H9 (cell line): ENCODE measurements around the gene LBX2. TPM values are rescaled to one million over a fixed set of nuclear protein-coding genes. Genes with fewer than 3 reads are reported as not detected.
"Not testable (repeated sequence)": the region's sequence is repeated elsewhere in the genome, so short reads cannot be mapped to it uniquely, and the experiment has no call there.

Experiments
- DNase-seq: peaks from one replicate; pipeline ENCODE4 v3.0.0-alpha.2; 2017
- H2AFZ ChIP-seq: one replicate; pipeline ENCODE4 v1.6.1; 2013; ENCODE audit warnings: mild to moderate bottlenecking, low read length, control low read depth, moderate library complexity
- H2AK5ac ChIP-seq: 2 replicates; pipeline ENCODE4 v1.6.1; 2013; ENCODE audit warnings: low read length, control low read depth, mixed read lengths; ENCODE audit not compliant: insufficient read length
- H2BK120ac ChIP-seq: one replicate; pipeline ENCODE4 v1.6.1; 2013; ENCODE audit warnings: low read depth, mild to moderate bottlenecking, low read length, control low read depth, inconsistent platforms; ENCODE audit not compliant: poor library complexity, severe bottlenecking
- H2BK12ac ChIP-seq: 2 replicates; pipeline ENCODE4 v1.6.1; 2013; ENCODE audit warnings: low read length, control low read depth, mixed read lengths, low read depth; ENCODE audit not compliant: insufficient read length
- H2BK15ac ChIP-seq: 2 replicates; pipeline ENCODE4 v1.6.1; 2013; ENCODE audit warnings: low read depth, low read length, control low read depth
- H2BK20ac ChIP-seq: one replicate; pipeline ENCODE4 v1.6.1; 2013; ENCODE audit warnings: low read depth, mild to moderate bottlenecking, low read length, control low read depth, inconsistent platforms; ENCODE audit not compliant: poor library complexity, severe bottlenecking
- H2BK5ac ChIP-seq: 2 replicates; pipeline ENCODE4 v1.6.1; 2013; ENCODE audit warnings: low read length, control low read depth, mixed read lengths; ENCODE audit not compliant: insufficient read length
- H3K14ac ChIP-seq: 2 replicates; pipeline ENCODE4 v1.6.1; 2013; ENCODE audit warnings: low read length, control low read depth; ENCODE audit not compliant: insufficient read depth
- H3K18ac ChIP-seq: 2 replicates; pipeline ENCODE4 v1.6.1; 2013; ENCODE audit warnings: low read depth, mild to moderate bottlenecking, mixed read lengths, low read length, control low read depth; ENCODE audit not compliant: insufficient read length
- H3K23ac ChIP-seq: 2 replicates; pipeline ENCODE4 v1.6.1; 2013; ENCODE audit warnings: low read length, control low read depth, mixed read lengths, low read depth; ENCODE audit not compliant: insufficient read length
- H3K23me2 ChIP-seq: 2 replicates; pipeline ENCODE4 v1.6.1; 2013; ENCODE audit warnings: low read depth, mild to moderate bottlenecking, mixed read lengths, low read length, control low read depth; ENCODE audit not compliant: insufficient read length, poor library complexity, severe bottlenecking
- H3K27ac ChIP-seq: 2 replicates; pipeline ENCODE4 v1.5.1; 2013; ENCODE audit warnings: low read length, control low read depth, mixed read lengths, low read depth; ENCODE audit not compliant: insufficient read length
- H3K27me3 ChIP-seq: 2 replicates; pipeline ENCODE4 v1.6.1; 2013; ENCODE audit warnings: low read length, control low read depth, inconsistent platforms; ENCODE audit not compliant: insufficient read depth
- H3K4ac ChIP-seq: 2 replicates; pipeline ENCODE4 v1.6.1; 2013; ENCODE audit warnings: low read depth, mild to moderate bottlenecking, control low read depth, inconsistent platforms, low read length, moderate library complexity
- H3K4me1 ChIP-seq: 2 replicates; pipeline ENCODE4 v1.6.1; 2013; ENCODE audit warnings: low read length, control low read depth, inconsistent platforms; ENCODE audit not compliant: insufficient read depth
- H3K4me2 ChIP-seq: 2 replicates; pipeline ENCODE4 v1.6.1; 2013; ENCODE audit warnings: low read length, control low read depth, mixed read lengths; ENCODE audit not compliant: insufficient read length, insufficient read depth
- H3K56ac ChIP-seq: 2 replicates; pipeline ENCODE4 v1.6.1; 2013; ENCODE audit warnings: low read depth, mild to moderate bottlenecking, mixed read lengths, low read length, control low read depth; ENCODE audit not compliant: insufficient read length
- H3K79me1 ChIP-seq: 2 replicates; pipeline ENCODE4 v1.6.1; 2013; ENCODE audit warnings: low read depth, mild to moderate bottlenecking, moderate library complexity, low read length, control low read depth, inconsistent platforms; ENCODE audit not compliant: insufficient read depth, poor library complexity, severe bottlenecking
- H3K79me2 ChIP-seq: 2 replicates; pipeline ENCODE4 v1.6.1; 2013; ENCODE audit warnings: low read length, control low read depth, inconsistent platforms; ENCODE audit not compliant: insufficient read depth
- H3K9ac ChIP-seq: 2 replicates; pipeline ENCODE4 v1.6.1; 2013; ENCODE audit warnings: low read length, control low read depth, mixed read lengths; ENCODE audit not compliant: insufficient read length; ENCODE audit errors: extremely low read depth
- H3K9me3 ChIP-seq: one replicate; pipeline ENCODE4 v1.6.1; 2013; ENCODE audit warnings: low read depth, low read length, inconsistent platforms; ENCODE audit not compliant: control insufficient read depth
- H3T11ph ChIP-seq: one replicate; pipeline ENCODE4 v1.6.1; 2013; ENCODE audit warnings: mild to moderate bottlenecking, low read length, control low read depth, inconsistent platforms
- H4K20me1 ChIP-seq: one replicate; pipeline ENCODE4 v1.6.1; 2013; ENCODE audit not compliant: control insufficient read depth, insufficient read length, insufficient read depth
- H4K5ac ChIP-seq: 2 replicates; pipeline ENCODE4 v1.6.1; 2013; ENCODE audit warnings: low read depth, mild to moderate bottlenecking, mixed read lengths, low read length, control low read depth; ENCODE audit not compliant: insufficient read length
- H4K8ac ChIP-seq: replicated peaks from 2 replicates; pipeline ENCODE4 v1.6.1; 2013; ENCODE audit warnings: low read length, control low read depth, mixed read lengths, low read depth; ENCODE audit not compliant: insufficient read length
- H4K91ac ChIP-seq: 2 replicates; pipeline ENCODE4 v1.6.1; 2013; ENCODE audit warnings: low read depth, mild to moderate bottlenecking, moderate library complexity, mixed read lengths, low read length, control low read depth; ENCODE audit not compliant: insufficient read length
- H3K27ac Mint-ChIP-seq, 3 experiments: 2 replicates in 2 of 3; 3 replicates in 1 of 3; pipeline ENCODE4 v1.8.0; 2020 to 2021; ENCODE audit warnings: mixed read lengths in 3 of 3, mild to moderate bottlenecking in 1 of 3, moderate library complexity in 1 of 3
- H3K27me3 Mint-ChIP-seq: 2 replicates; pipeline ENCODE4 v1.8.0; 2021; ENCODE audit warnings: low read depth, mild to moderate bottlenecking, moderate library complexity, mixed read lengths
- H3K36me3 Mint-ChIP-seq, 3 experiments: 2 replicates in 2 of 3; 3 replicates in 1 of 3; pipeline ENCODE4 v1.8.0; 2020 to 2021; ENCODE audit warnings: low read depth in 3 of 3, mixed read lengths in 3 of 3; ENCODE audit not compliant: insufficient read depth in 1 of 3
- H3K4me1 Mint-ChIP-seq, 2 experiments: 2 replicates each; pipeline ENCODE4 v1.8.0; 2020; ENCODE audit warnings: mixed read lengths in 2 of 2
- H3K4me3 Mint-ChIP-seq, 2 experiments: 2 replicates in 1 of 2; 3 replicates in 1 of 2; pipeline ENCODE4 v1.8.0; 2020 to 2021; ENCODE audit warnings: mild to moderate bottlenecking in 2 of 2, mixed read lengths in 2 of 2, moderate library complexity in 1 of 2
- H3K9me3 Mint-ChIP-seq, 2 experiments: 2 replicates in 1 of 2; 3 replicates in 1 of 2; pipeline ENCODE4 v1.8.0; 2020; ENCODE audit warnings: mild to moderate bottlenecking in 2 of 2, mixed read lengths in 2 of 2, moderate library complexity in 1 of 2
- CTCF ChIP-seq: fragments of 200-600 bp; sonication (generic); conservative IDR thresholded peaks from 3 replicates; pipeline ENCODE4 v1.8.0; 2021; ENCODE audit warnings: antibody characterized with exemption, mild to moderate bottlenecking
- WGBS: extraction: QIAGEN DNeasy Blood & Tissue Kit; methylation state at CpG from one replicate; pipeline ENCODE4 v1.1.7; 2013; ENCODE audit warnings: missing lambda C conversion rate, low lambda C conversion rate, mixed read lengths; ENCODE audit not compliant: insufficient read length; ENCODE audit errors: extremely low coverage; 5-methylcytosine and 5-hydroxymethylcytosine counted together
- total RNA-seq: library from RNA; stranded (reverse); gene quantifications from 2 replicates; pipeline ENCODE4 v1.2.1, GENCODE V29; 2021

The LBX2 gene
- total RNA-seq, 1 experiment from 2014 or later: 1.1 TPM

- Mint-ChIP-seq H3K27ac (peak overlapping the region; percentile 98 to 99 (median 98); a peak in 6 of 7 replicates), H3K4me1 (peaks cover 11 to 12% of the 10 kb centered on the region in 2 experiments), H3K36me3 (peaks cover 11 to 18% (median 18%) of the 10 kb centered on the region in 3 experiments), H3K9me3 (no peaks in the 10 kb centered on the region; a peak in 1 of 5 replicates), H3K27me3 (peaks cover 3% of the 10 kb centered on the region), H3K4me3 (peak overlapping the region; percentile 96 to 98)
- Histone ChIP-seq H3K23ac (no peak overlapping the region), H2BK15ac (no peak overlapping the region), H3K9me3 (no peaks in the 10 kb centered on the region), H3K4ac (no peak overlapping the region), H3K18ac (no peak overlapping the region), H3K23me2 (peaks cover 8% of the 10 kb centered on the region), H3K79me2 (no peaks in the 10 kb centered on the region), H2BK12ac (no peak overlapping the region), H4K8ac (no peak overlapping the region), H2BK5ac (no peak overlapping the region), H2AFZ (no peak overlapping the region), H4K5ac (no peak overlapping the region), H4K20me1 (no peaks in the 10 kb centered on the region), H3K79me1 (no peaks in the 10 kb centered on the region), H2BK120ac (no peak overlapping the region), H3K56ac (no peak overlapping the region), H3K27ac (no peak overlapping the region), H3K14ac (no peak overlapping the region), H2BK20ac (no peak overlapping the region), H3K27me3 (no peaks in the 10 kb centered on the region), H3T11ph (no peak overlapping the region), H2AK5ac (no peak overlapping the region), H4K91ac (no peak overlapping the region), H3K9ac (no peak overlapping the region), H3K4me2 (peak overlapping the region; percentile 82), H3K4me1 (no peaks in the 10 kb centered on the region)
- TF ChIP-seq CTCF: no peak
- no CpG with 5 or more reads among the region's 16 CpGs for WGBS
- no peak for DNase-seq
Measured at GRCh38 chr2:74471332-74472065, 27.9 kb downstream of the LBX2 start.

- H2BK12ac ChIP-seq, H2BK5ac ChIP-seq, H3K27me3 Mint-ChIP-seq, H2BK20ac ChIP-seq, H4K8ac ChIP-seq, H3K56ac ChIP-seq, H4K91ac ChIP-seq, H3K27ac Mint-ChIP-seq, H3K23me2 ChIP-seq, H2AK5ac ChIP-seq, H3K4me2 ChIP-seq, H2BK120ac ChIP-seq, H3K23ac ChIP-seq, H3K14ac ChIP-seq, H3K9me3 ChIP-seq, H3K27ac ChIP-seq, H3K9ac ChIP-seq, H3K9me3 Mint-ChIP-seq, H4K5ac ChIP-seq, H3T11ph ChIP-seq, H3K4me1 ChIP-seq, H3K18ac ChIP-seq, H3K79me2 ChIP-seq, H3K27me3 ChIP-seq, DNase-seq, H2BK15ac ChIP-seq, H3K79me1 ChIP-seq, H2AFZ ChIP-seq, H3K4ac ChIP-seq, H4K20me1 ChIP-seq: not testable (repeated sequence)
- Mint-ChIP-seq H3K4me3 (peak overlapping the region; percentile 33 to 66), H3K36me3 (peaks cover 11 to 18% (median 17%) of the 10 kb centered on the region in 3 experiments), H3K4me1 (peaks cover 13 to 16% of the 10 kb centered on the region in 2 experiments)
- no CpG with 5 or more reads among the region's 12 CpGs for WGBS
Measured at GRCh38 chr2:74470742-74471141, 28.7 kb downstream of the LBX2 start.
